Hepatocyte (in vitro differentiated cells): ENCODE results near the gene VPS9D1.

Source experiments
- CTCF ChIP-seq: fragments of 200-600 bp; sonication (generic); IDR thresholded peaks from 2 replicates; pipeline ENCODE4 v1.5.1; 2016; ENCODE audit warnings: antibody characterized with exemption, mild to moderate bottlenecking; ENCODE audit not compliant: poor library complexity
- EZH2 ChIP-seq: fragments of 200-600 bp; sonication (generic); IDR thresholded peaks from 2 replicates; pipeline ENCODE4 v1.6.1; 2016; ENCODE audit warnings: antibody characterized with exemption, mild to moderate bottlenecking, borderline replicate concordance
- EZH2phosphoT487 ChIP-seq: fragments of 200-600 bp; sonication (generic); IDR thresholded peaks from one replicate; pipeline ENCODE4 v1.6.1; 2018; ENCODE audit warnings: antibody characterized with exemption, mild to moderate bottlenecking, low read depth, moderate library complexity; ENCODE audit not compliant: unreplicated experiment, severe bottlenecking

GRCh38 chr16:89716916-89717687, 3.6 kb downstream of the VPS9D1 start:
- no peak for TF ChIP-seq CTCF
- TF ChIP-seq EZH2 = no peak
- TF ChIP-seq EZH2phosphoT487 = no peak
